Neural cell (in vitro differentiated cells): Measurements from ENCODE around the gene SEMA7A. TPM values are rescaled to one million over a fixed set of nuclear protein-coding genes. Genes with fewer than 3 reads are reported as not detected.

ENCODE experiments used
- H2AFZ ChIP-seq: fragments of 200-600, 300-800 bp; sonication (generic), shearing (Covaris generic); 2 replicates; pipeline ENCODE4 v1.6.0; 2014; ENCODE audit warnings: low read depth, mild to moderate bottlenecking, antibody characterized with exemption, low read length, moderate library complexity
- H3F3A ChIP-seq: fragments of 200-600 bp; shearing (Covaris generic); 2 replicates; pipeline ENCODE4 v1.6.1; 2016; ENCODE audit warnings: mild to moderate bottlenecking, moderate library complexity, mixed read lengths, antibody characterized with exemption, low read length; ENCODE audit not compliant: insufficient read depth, poor library complexity, severe bottlenecking
- H3K27ac ChIP-seq: fragments of 200-600, 300-800 bp; sonication (generic), shearing (Covaris generic); 2 replicates; pipeline ENCODE4 v1.5.1; 2014; ENCODE audit warnings: mild to moderate bottlenecking, low read length, moderate library complexity
- H3K27me3 ChIP-seq: fragments of 300-800, 200-600 bp; sonication (generic), shearing (Covaris generic); 2 replicates; pipeline ENCODE4 v1.6.0; 2014; ENCODE audit warnings: mild to moderate bottlenecking, low read depth, low read length, moderate library complexity; ENCODE audit not compliant: insufficient read depth
- H3K36me3 ChIP-seq: fragments of 300-800, 200-600 bp; sonication (generic), shearing (Covaris generic); 2 replicates; pipeline ENCODE4 v1.5.1; 2014; ENCODE audit warnings: mild to moderate bottlenecking, antibody characterized with exemption, low read length, moderate library complexity; ENCODE audit not compliant: insufficient read depth
- H3K4me2 ChIP-seq: fragments of 300-800, 200-600 bp; sonication (generic), shearing (Covaris generic); 2 replicates; pipeline ENCODE4 v1.6.0; 2014; ENCODE audit warnings: mild to moderate bottlenecking, low read length
- H3K4me3 ChIP-seq: fragments of 300-800, 200-600 bp; sonication (generic), shearing (Covaris generic); 2 replicates; pipeline ENCODE4 v1.5.1; 2014; ENCODE audit warnings: mild to moderate bottlenecking, low read length, moderate library complexity
- H3K79me2 ChIP-seq: fragments of 200-600 bp; shearing (Covaris generic); replicated peaks from 2 replicates; pipeline ENCODE4 v1.6.0; 2014; ENCODE audit warnings: mild to moderate bottlenecking, low read length, moderate library complexity; ENCODE audit not compliant: insufficient read depth
- H3K9ac ChIP-seq: fragments of 300-800, 200-600 bp; sonication (generic), shearing (Covaris generic); 2 replicates; pipeline ENCODE4 v1.6.1; 2016; ENCODE audit warnings: mild to moderate bottlenecking, low read length, mixed read lengths
- H3K9me2 ChIP-seq: fragments of 200-600 bp; shearing (Covaris generic); 2 replicates; pipeline ENCODE4 v1.6.1; 2016; ENCODE audit warnings: mild to moderate bottlenecking, low read length, mixed read lengths; ENCODE audit not compliant: insufficient read depth
- H3K9me3 ChIP-seq: fragments of 200-600, 300-800 bp; sonication (generic), shearing (Covaris generic); 2 replicates; pipeline ENCODE4 v1.6.1; 2016; ENCODE audit warnings: mild to moderate bottlenecking, mixed run types, low read length, moderate library complexity, mixed read lengths
- H4K20me1 ChIP-seq: fragments of 200-600 bp; shearing (Covaris generic); 2 replicates; pipeline ENCODE4 v1.6.1; 2016; ENCODE audit warnings: mild to moderate bottlenecking, mixed run types; ENCODE audit not compliant: insufficient read depth
- CTCF ChIP-seq: fragments of 450-650 bp; IDR thresholded peaks from 2 replicates; pipeline ENCODE4 v1.5.1; 2014; ENCODE audit warnings: antibody characterized with exemption, mild to moderate bottlenecking, moderate library complexity; ENCODE audit not compliant: poor library complexity, severe bottlenecking
- EP300 ChIP-seq: fragments of 450-650 bp; conservative IDR thresholded peaks from 2 replicates; pipeline ENCODE4 v1.6.1; 2014; ENCODE audit warnings: antibody characterized with exemption, mild to moderate bottlenecking, moderate library complexity; ENCODE audit not compliant: poor library complexity, severe bottlenecking
- EZH2 ChIP-seq: fragments of 200-600, 300-800 bp; shearing (Covaris generic), sonication (generic); IDR thresholded peaks from 2 replicates; pipeline ENCODE4 v1.6.1; 2014; ENCODE audit warnings: antibody characterized with exemption, low read length, borderline replicate concordance, mild to moderate bottlenecking; ENCODE audit not compliant: insufficient read depth, poor library complexity, severe bottlenecking
- MXI1 ChIP-seq: fragments of 450-650 bp; conservative IDR thresholded peaks from 2 replicates; pipeline ENCODE4 v1.6.1; 2014; ENCODE audit warnings: antibody characterized with exemption, mild to moderate bottlenecking; ENCODE audit not compliant: poor library complexity, severe bottlenecking
- POLR2AphosphoS5 ChIP-seq: IDR thresholded peaks from 2 replicates; pipeline ENCODE4 v1.6.1; 2012
- RAD21 ChIP-seq: fragments of 450-650 bp; conservative IDR thresholded peaks from 2 replicates; pipeline ENCODE4 v1.6.1; 2014; ENCODE audit warnings: antibody characterized with exemption, mild to moderate bottlenecking, moderate library complexity
- REST ChIP-seq: IDR thresholded peaks from 2 replicates; pipeline ENCODE4 v1.6.1; 2012; ENCODE audit warnings: borderline replicate concordance
- SMC3 ChIP-seq: fragments of 450-650 bp; conservative IDR thresholded peaks from 2 replicates; pipeline ENCODE4 v1.6.1; 2014; ENCODE audit warnings: antibody characterized with exemption, mild to moderate bottlenecking, moderate library complexity; ENCODE audit not compliant: poor library complexity
- TAF1 ChIP-seq: IDR thresholded peaks from 2 replicates; pipeline ENCODE4 v1.6.1; 2012; ENCODE audit warnings: low read depth
- polyA plus RNA-seq: library from polyadenylated mRNA; depleted of rRNA; stranded (reverse); fragments of >200 nt; gene quantifications from 2 replicates; pipeline ENCODE4 v1.2.3, GENCODE V29; 2014

SEMA7A gene
- polyA plus RNA-seq, 1 donor from 2014 or later: 28.8 TPM

- TF ChIP-seq RAD21: no peak
- no peak for TF ChIP-seq POLR2AphosphoS5
- no peak for TF ChIP-seq SMC3
- TF ChIP-seq MXI1: no peak
- no peak for TF ChIP-seq TAF1
- TF ChIP-seq CTCF: no peak
- no peak for TF ChIP-seq EZH2
- no peak for TF ChIP-seq EP300
- TF ChIP-seq REST: no peak
- Histone ChIP-seq H3K4me3 (no peak overlapping the region), H3K9ac (no peak overlapping the region), H3K9me2 (no peaks in the 10 kb centered on the region), H3K9me3 (no peaks in the 10 kb centered on the region), H3K36me3 (no peaks in the 10 kb centered on the region), H3K79me2 (no peaks in the 10 kb centered on the region), H3K4me2 (no peak overlapping the region), H2AFZ (no peak overlapping the region), H3F3A (no peaks in the 10 kb centered on the region), H3K27me3 (no peaks in the 10 kb centered on the region), H3K27ac (no peak overlapping the region), H4K20me1 (no peaks in the 10 kb centered on the region)
These were observed 19.6 kb downstream of the SEMA7A start for GRCh38 chr15:74414081-74414580.

GRCh38 chr15:74413350-74414080 lies 20.2 kb downstream of the SEMA7A start:
- H2AFZ ChIP-seq: no peak overlapping the region
- H3K27me3 ChIP-seq: no peaks in the 10 kb centered on the region
- H3K27ac ChIP-seq: no peak overlapping the region
- H3K9ac ChIP-seq: no peak overlapping the region
- no peak for TF ChIP-seq MXI1
- TF ChIP-seq SMC3: no peak
- no peak for TF ChIP-seq POLR2AphosphoS5
- TF ChIP-seq CTCF: no peak
- H3K4me2 ChIP-seq: no peak overlapping the region
- no peaks in the 10 kb centered on the region for H4K20me1 ChIP-seq
- no peaks in the 10 kb centered on the region for H3K9me3 ChIP-seq
- no peak overlapping the region for H3K4me3 ChIP-seq
- H3K36me3 ChIP-seq: no peaks in the 10 kb centered on the region
- H3K79me2 ChIP-seq: no peaks in the 10 kb centered on the region
- H3K9me2 ChIP-seq: no peaks in the 10 kb centered on the region
- H3F3A ChIP-seq: no peaks in the 10 kb centered on the region
